Colonic mucosa (tissue), 4 donors: ENCODE data around the gene FGGY. TPM values are rescaled to one million over a fixed set of nuclear protein-coding genes. Genes with fewer than 3 reads are reported as not detected.

Source experiments
- DNase-seq: peaks from one replicate; pipeline ENCODE4 v3.0.0-alpha.2; 2020
- H3K27ac ChIP-seq: fragments of 200-600 bp; one replicate; pipeline ENCODE4 v1.8.0; 2021
- H3K27me3 ChIP-seq: fragments of 200-600 bp; one replicate; pipeline ENCODE4 v1.8.0; 2021
- H3K36me3 ChIP-seq: fragments of 200-600 bp; one replicate; pipeline ENCODE4 v1.8.0; 2021
- H3K4me1 ChIP-seq: fragments of 200-600 bp; one replicate; pipeline ENCODE4 v1.8.0; 2021; ENCODE audit warnings: mild to moderate bottlenecking
- H3K4me3 ChIP-seq: fragments of 200-600 bp; one replicate; pipeline ENCODE4 v1.8.0; 2021
- H3K9ac ChIP-seq, 2 donors: one replicate each; pipeline ENCODE4 v1.7.0; 2013; ENCODE audit warnings: control low read depth in 2 of 2, low read depth in 2 of 2, low read length in 2 of 2
- H3K9me3 ChIP-seq: fragments of 200-600 bp; one replicate; pipeline ENCODE4 v1.8.0; 2021
- CTCF ChIP-seq: fragments of 200-600 bp; IDR thresholded peaks from one replicate; pipeline ENCODE4 v1.8.0; 2022; ENCODE audit warnings: antibody characterized with exemption, mild to moderate bottlenecking
- intact Hi-C: fragments of 100-400 bp; cut with DNase I; formaldehyde crosslinking; loops from one replicate; pipeline ENCODE4 v1.14.1; 2022
- total RNA-seq, 2 donors: library from RNA; stranded (reverse); fragmentation: NEBNext Ultra II Directional in 1 of 2; extraction: Animal tissue kit (Norgen Biotek cat#: 25700) in 1 of 2; gene quantifications; one replicate each; pipeline ENCODE4 v1.2.1, GENCODE V29; 2021
- donor health status: healthy.
- donor health status: DM: no; HTN: no; CAD: no.
- donor health status: DM: no; HTN: no; CAD: no.

FGGY gene
- total RNA-seq, 2 donors from 2014 or later = 12.5 to 19.5 TPM

GRCh38 chr1:59414406-59415133 is 117.7 kb downstream of the FGGY start:
- Histone ChIP-seq H3K27me3 (no peaks in the 10 kb centered on the region), H3K9me3 (no peaks in the 10 kb centered on the region), H3K9ac (no peak overlapping the region), H3K36me3 (no peaks in the 10 kb centered on the region), H3K4me1 (no peaks in the 10 kb centered on the region), H3K4me3 (no peak overlapping the region), H3K27ac (no peak overlapping the region)
- no peak for DNase-seq
- TF ChIP-seq CTCF = no peak
- intact Hi-C loops = no loop called here

- H3K9ac ChIP-seq = no peak overlapping the region
- H3K36me3 ChIP-seq = no peaks in the 10 kb centered on the region
- intact Hi-C loops = no loop called here
- H3K4me3 ChIP-seq = no peak overlapping the region
- no peak for DNase-seq
- no peaks in the 10 kb centered on the region for H3K27me3 ChIP-seq
- TF ChIP-seq CTCF = no peak
- H3K4me1 ChIP-seq = no peaks in the 10 kb centered on the region
- no peaks in the 10 kb centered on the region for H3K9me3 ChIP-seq
- no peak overlapping the region for H3K27ac ChIP-seq
These were observed 118.5 kb downstream of the FGGY start for GRCh38 chr1:59415286-59415850.

- Histone ChIP-seq H3K4me3 (no peak overlapping the region), H3K27me3 (no peaks in the 10 kb centered on the region), H3K9ac (no peak overlapping the region), H3K36me3 (no peaks in the 10 kb centered on the region), H3K27ac (no peak overlapping the region), H3K4me1 (no peaks in the 10 kb centered on the region), H3K9me3 (no peaks in the 10 kb centered on the region)
- intact Hi-C loops = no loop called here
- TF ChIP-seq CTCF = no peak
- no peak for DNase-seq
These were observed 119.0 kb downstream of the FGGY start for GRCh38 chr1:59415881-59416280.

GRCh38 chr1:59417406-59417805 is 120.5 kb downstream of the FGGY start:
- H3K4me1 ChIP-seq = no peaks in the 10 kb centered on the region

More at GRCh38 chr1:59417406-59417805, 120.5 kb downstream of the FGGY start:
- TF ChIP-seq CTCF = no peak
- H3K27ac ChIP-seq = no peak overlapping the region
- H3K36me3 ChIP-seq = no peaks in the 10 kb centered on the region
- H3K4me3 ChIP-seq = no peak overlapping the region
- intact Hi-C loops = no loop called here
- no peak overlapping the region for H3K9ac ChIP-seq
- H3K27me3 ChIP-seq = no peaks in the 10 kb centered on the region
- no peaks in the 10 kb centered on the region for H3K9me3 ChIP-seq
- no peak for DNase-seq
